Activated CD4-positive, CD25-positive, alpha-beta regulatory T cell treated with anti-CD3 and anti-CD28 coated beads, Interleukin-2, amount 50 U/mL, for 16 hours (primary cell): Measurements from ENCODE around the gene FBXO17.

Experiments
- DNase-seq: peaks from one replicate; pipeline ENCODE4 v3.0.0-alpha.2; 2020; ENCODE audit warnings: low read depth, low spot score

FBXO17 gene

GRCh38 chr19:38917921-38918491 is 57.5 kb downstream of the FBXO17 start:
- DNase-seq = no peak

GRCh38 chr19:38917516-38917915 is 58.0 kb downstream of the FBXO17 start:
- DNase-seq = no peak

DNA sequence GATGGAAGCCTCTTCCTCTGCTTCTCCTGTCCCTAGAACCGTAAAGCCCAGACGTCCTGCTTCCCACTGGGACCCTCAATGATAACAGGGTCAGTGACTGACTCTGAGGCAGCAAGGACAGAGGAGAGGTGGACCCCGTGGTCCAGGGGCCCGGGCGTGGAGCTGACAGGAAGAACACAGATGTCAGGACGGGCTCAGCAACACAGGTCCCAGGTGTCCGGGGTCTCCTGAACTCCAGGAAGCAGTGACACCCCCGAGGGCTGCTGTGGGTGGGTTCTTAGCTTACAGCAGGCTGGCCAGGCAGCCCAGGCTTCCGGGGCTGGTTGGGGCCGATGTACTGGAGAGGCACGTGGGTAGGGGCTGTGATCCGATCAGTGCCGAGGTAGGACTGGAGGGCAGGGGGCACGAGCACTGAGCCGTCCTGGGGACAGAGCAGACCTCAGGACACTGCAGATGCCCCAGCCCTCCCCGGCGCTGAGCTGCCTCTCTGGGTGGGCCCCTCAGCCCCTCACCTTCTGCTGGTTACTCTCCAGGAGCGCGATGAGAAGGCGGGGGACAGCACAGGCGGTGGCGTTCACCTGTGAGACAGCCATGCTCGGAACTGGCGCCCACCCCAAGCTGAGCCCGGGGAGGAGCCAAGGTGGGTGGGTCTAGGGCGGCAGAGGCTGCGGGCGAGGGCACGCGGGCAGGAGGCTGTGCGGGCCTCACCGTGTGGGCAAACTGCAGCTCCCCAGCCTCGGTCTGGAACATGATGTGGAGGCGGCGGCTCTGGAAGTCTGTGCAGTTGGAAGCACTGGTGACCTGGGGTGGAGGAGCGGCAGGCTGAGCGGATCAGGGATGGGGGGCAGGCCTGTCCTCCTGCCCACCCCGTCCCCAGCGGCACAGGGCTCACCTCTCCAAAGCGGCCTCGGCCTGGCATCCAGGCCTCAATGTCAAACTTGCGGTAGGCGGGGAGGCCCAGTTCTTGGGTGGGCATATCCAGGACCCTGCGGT is 59.9 kb downstream of the FBXO17 start:
- DNase-seq = no peak

- DNase-seq = no peak
These were observed 61.6 kb downstream of the FBXO17 start for GRCh38 chr19:38913958-38914357.

GRCh38 chr19:38912600-38913514 is 62.7 kb downstream of the FBXO17 start:
- no peak for DNase-seq

GRCh38 chr19:38911388-38912001 is 64.0 kb downstream of the FBXO17 start:
- no peak for DNase-seq

DNA sequence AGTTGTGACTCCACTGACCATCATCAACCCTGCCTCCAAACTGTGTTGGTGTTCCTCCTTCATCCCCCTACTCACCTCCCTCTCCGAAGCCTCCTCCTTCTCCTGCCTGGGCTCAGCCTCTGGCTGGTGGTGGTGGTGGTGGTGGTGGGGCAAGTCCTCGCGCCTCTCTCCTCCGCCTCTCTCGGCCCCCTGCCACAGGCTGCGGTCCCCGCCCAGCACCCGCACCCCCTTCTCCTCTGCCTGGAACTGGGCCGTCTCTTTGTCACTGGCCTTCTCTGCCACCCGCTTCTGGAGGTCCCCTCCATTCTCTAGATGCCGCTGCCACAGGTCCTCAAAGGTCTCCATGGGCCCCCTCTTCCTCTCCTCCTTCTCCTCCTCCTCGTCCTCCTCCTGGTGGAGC is 65.1 kb downstream of the FBXO17 start:
- no peak for DNase-seq

DNA sequence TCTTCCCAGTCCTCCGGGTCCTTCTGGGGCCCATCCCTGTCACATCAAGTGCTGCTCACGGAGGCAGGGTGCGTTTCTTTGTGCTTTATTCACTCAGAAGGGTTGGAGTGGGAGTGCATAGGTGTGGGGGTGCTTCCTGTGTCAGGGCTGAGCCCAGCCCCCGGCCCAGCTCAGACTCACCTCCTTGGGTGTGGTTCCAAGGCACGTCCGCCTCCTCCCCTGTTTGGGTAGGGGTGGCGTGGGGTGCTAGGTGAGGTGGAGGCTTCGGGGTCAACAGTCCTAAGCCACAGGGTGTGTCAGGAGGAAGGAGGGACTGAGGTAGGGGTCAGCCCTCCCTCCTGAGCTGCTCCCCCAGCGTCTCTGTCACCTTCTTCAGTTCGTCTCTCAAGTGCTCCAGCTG is 66.6 kb downstream of the FBXO17 start:
- no peak for DNase-seq

DNA sequence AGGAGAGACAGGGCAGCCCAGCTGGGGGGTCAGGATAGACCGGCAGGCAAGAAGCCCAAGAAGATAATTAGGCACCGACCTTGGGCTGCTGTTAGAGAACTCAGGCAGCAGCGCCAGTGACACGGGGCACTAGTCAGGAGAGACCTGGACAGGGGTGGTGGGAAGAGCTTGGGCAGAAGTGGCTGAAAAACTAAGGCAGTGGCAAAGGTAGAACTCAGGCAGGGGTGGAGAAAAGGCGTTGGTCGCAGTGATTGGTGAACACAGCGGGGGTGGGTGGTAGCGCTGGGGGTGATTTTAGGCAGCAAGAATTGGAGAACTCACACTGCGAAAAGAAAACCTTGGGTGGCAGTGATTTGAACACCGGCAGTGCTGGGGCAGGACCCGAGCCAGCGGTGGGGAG is 67.9 kb downstream of the FBXO17 start:
- DNase-seq = no peak

DNA sequence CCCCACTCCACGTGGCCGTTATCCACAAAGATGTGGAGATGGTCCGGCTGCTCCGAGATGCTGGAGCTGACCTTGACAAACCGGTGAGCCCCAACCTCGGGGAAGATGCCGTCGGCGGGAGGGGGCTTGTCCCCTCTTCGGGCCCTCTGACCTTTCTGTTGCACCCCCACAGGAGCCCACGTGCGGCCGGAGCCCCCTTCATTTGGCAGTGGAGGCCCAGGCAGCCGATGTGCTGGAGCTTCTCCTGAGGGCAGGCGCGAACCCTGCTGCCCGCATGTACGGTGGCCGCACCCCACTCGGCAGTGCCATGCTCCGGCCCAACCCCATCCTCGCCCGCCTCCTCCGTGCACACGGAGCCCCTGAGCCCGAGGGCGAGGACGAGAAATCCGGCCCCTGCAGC is 68.3 kb downstream of the FBXO17 start:
- no peak for DNase-seq

GRCh38 chr19:38905620-38906019 is 69.9 kb downstream of the FBXO17 start:
- no peak for DNase-seq

DNA sequence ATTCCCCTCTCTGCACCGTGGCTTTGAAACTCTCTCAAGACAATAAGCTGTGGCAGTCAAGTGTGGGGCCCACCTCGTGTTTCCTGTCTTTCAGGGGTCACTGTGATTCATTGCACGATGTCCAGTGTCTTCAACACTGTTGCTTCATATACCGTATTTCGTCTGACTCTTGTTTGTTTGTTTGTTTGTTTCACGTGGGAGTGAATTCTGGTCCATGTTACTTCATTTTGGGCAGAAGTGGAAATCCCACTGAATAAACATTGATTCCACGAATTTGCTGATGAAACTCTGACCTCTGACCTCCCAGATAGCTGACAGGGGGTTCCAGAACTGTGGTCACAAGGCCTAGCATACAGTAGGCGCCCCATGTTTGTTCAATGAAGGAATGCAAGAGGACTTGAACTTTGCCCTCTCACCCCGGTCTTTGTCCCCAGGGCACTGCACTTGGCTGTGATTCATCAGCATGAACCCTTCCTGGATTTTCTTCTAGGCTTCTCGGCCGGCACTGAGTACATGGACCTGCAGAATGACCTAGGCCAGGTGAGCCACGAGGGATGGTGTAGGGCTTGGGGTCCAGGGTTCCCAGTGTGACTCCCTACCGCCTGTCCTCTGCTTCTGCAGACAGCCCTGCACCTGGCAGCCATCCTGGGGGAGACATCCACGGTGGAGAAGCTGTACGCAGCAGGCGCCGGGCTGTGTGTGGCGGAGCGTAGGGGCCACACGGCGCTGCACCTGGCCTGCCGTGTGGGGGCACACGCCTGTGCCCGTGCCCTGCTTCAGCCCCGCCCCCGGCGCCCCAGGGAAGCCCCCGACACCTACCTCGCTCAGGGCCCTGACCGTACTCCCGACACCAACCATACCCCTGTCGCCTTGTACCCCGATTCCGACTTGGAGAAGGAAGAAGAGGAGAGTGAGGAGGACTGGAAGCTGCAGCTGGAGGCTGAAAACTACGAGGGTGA is 70.7 kb downstream of the FBXO17 start:
- no peak for DNase-seq

GRCh38 chr19:38901683-38902082 is 73.9 kb downstream of the FBXO17 start:
- no peak for DNase-seq

GRCh38 chr19:38900743-38901190 is 74.8 kb downstream of the FBXO17 start:
- no peak for DNase-seq

GRCh38 chr19:38900202-38900629 is 75.3 kb downstream of the FBXO17 start:
- DNase-seq = no peak

DNA sequence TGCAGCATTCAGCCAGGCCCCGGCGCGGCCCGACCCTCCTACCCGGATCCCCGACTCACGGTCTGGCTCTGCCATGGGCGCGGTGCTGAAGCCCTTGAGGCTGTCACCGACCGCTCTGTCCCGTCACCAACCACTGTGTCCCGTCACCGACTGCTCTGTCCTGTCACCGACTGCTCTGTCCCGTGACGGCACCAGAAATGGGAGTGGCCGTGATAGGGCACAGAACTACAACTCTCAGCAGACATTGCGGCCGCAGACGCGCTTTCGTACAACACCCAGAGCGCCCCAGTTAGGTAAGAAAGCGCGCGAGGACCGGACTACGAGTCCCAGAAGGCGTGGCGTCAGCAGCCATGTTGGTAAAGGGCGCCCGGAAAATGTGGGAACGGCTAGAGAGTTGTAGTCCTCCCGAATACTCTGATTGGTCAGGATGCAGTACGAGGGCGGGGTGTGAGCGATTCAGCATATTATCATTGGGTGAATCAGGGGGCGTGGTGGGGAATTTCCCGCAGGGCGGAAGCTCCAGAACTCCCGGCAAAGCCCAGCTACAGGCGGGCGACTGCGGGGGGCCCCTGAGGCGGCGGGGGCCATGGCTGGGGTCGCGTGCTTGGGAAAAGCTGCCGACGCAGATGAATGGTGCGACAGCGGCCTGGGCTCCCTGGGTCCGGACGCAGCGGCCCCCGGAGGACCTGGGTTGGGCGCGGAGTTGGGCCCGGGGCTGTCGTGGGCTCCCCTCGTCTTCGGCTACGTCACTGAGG is 75.9 kb downstream of the FBXO17 start, which contains the start of the genes NFKBIB and SIRT2:
Gene NFKBIB (plus strand): TSS at position 523 of the 755 bp plus-strand sequence. CDS start 64 bp downstream, at position 587.
Gene SIRT2 (minus strand): TSS at position 172 of the 755 bp plus-strand sequence. CDS start 97 bp downstream, at position 75.
- DNase-seq = peak; percentile 99

- no peak for DNase-seq
These were observed 76.6 kb downstream of the FBXO17 start for GRCh38 chr19:38898788-38899446.

DNA sequence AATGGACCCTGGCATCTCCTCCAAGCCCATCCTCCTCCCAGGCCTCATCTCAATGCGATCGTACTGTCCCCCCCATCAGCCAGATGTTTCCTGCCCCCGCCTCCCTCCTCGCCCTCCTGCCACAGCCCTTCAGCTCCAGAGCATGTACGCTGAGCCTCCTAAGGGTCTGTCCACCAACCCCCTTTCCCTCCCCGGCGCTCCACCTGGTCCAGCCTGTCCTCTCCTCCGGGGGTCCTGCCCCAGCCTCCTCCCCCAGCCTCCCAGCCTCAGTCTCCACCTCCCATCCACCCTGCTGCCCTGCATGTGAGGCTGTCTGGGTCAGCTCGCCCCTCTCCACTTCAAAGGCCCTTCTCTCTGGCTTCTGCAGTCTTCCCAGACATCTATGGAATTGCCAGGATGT is 80.6 kb downstream of the FBXO17 start:
- no peak for DNase-seq

DNA sequence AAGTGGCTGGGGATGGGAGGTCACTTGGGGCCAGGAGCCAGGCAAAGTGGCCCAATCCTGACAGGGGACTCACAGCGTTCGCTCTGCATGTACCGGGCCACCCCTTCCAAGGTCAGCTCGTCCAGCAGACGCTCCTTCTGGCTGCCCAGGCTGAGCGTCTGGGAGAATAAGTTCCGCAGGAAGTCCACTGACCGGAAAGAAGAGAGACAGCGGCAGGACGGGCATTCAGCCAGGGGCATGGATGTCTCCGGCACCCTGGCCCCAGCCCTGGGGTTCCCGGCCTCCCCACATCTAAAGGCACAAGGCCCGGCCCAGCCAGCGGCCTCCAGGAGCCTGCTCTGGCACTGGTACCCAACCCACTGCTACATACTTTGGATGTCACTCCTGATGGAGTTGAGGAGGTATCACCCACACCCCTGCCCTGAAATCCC is 82.2 kb downstream of the FBXO17 start:
- no peak for DNase-seq
